ENCODE data around the gene UHRF1. TPM values are rescaled to one million over a fixed set of nuclear protein-coding genes. Genes with fewer than 3 reads are reported as not detected.

UHRF1 gene
- polyA plus RNA-seq, 4 donors = 0.67 to 18.5 (median 6.0) TPM

DNA sequence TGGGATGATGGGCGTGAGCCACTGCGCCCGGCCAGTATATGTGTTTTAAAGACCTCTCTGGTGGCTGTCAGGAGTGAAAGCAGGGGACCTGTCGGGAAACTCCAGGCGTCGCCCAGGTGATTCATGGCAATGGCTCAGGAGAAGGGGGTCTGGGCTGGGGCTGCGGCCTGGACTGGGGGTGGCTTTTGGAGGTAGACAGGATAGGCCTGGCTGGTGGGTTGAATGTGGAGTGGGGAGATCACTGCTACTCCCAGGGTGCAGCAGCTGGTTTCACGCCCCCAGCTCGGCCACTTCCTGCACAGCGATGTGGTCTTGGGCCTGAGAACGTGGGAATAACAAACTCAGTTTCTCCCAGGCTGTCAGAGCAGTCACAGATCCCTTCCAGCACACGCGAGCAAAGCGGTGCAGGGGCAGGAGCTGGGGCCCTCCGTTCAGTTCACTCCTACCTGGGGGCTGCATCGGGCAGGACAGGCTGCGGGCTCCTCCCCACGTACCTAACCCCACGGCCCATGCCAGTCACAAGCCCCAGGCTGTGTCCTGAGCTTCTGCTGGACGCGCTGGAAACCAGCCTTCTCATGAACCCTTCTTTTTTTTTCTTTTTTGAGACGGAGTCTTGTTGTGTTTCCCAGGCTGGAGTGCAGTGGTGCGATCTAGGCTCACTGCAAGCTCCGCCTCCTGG, 78.5 kb downstream of the UHRF1 start:
- Histone ChIP-seq H3K9me3 (ENCODE audit: control insufficient read depth in 2 of 2, insufficient read depth in 1 of 2, low read depth in 1 of 2, low read length in 1 of 2) (peaks cover 0 to 2% of the 10 kb centered on the region in 2 donors), H3K4me3 (ENCODE audit: low read depth in 1 of 3, low read length in 3 of 3) (no peak overlapping the region), H3K36me3 (ENCODE audit: control insufficient read depth in 3 of 3, insufficient read depth in 2 of 3, low read depth in 1 of 3, low read length in 3 of 3) (peaks cover 0 to 18% (median 4%) of the 10 kb centered on the region in 3 donors), H3K4me1 (ENCODE audit: control insufficient read depth in 3 of 3, insufficient read depth in 2 of 3, low read depth in 1 of 3, low read length in 2 of 3) (peaks cover 0 to 5% (median 0%) of the 10 kb centered on the region in 3 donors), H3K27me3 (ENCODE audit: control insufficient read depth in 3 of 3, insufficient read depth in 3 of 3, low read length in 3 of 3) (no peaks in the 10 kb centered on the region), H3K27ac (ENCODE audit: low read depth in 1 of 3, low read length in 2 of 3) (no peak overlapping the region)
- DNase-seq (no peak), FAIRE-seq (no peak)
- WGBS, 3 donors = 82 to 93% (median 89%) methylated on average over 24 of the region's 24 CpGs

DNA sequence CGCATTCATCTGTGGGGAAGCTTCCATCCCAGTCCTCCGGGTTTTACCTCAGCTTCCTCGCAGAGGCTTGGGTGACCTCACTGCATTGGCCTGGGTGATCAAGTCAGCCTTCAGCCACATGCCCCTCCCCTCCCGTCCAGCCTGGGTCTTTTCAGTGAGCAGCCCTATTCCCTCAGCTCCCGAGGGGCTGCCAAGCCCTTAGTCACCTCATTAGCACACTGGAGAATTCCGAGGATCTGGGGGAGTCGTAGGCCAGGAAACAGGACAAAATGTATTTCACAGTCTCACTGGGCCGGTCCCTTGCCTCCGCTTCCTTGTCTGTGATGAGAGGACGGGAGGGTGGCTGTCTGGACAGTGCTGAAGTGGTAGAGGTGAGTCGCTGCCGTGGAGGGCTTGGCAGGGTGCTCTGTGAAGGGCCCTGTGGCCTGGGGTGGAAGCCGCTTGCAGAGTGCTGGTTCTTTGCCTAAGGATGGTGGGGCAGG, 79.5 kb downstream of the UHRF1 start:
- no peak overlapping the region for H3K4me3 ChIP-seq (ENCODE audit: low read depth in 1 of 3, low read length in 3 of 3)
- 67 to 81% (median 78%) methylated on average over 13 of the region's 13 CpGs for WGBS, 3 donors
- peaks cover 0 to 2% of the 10 kb centered on the region in 2 donors for H3K9me3 ChIP-seq (ENCODE audit: control insufficient read depth in 2 of 2, insufficient read depth in 1 of 2, low read depth in 1 of 2, low read length in 1 of 2)
- no peaks in the 10 kb centered on the region for H3K27me3 ChIP-seq (ENCODE audit: control insufficient read depth in 3 of 3, insufficient read depth in 3 of 3, low read length in 3 of 3)
- FAIRE-seq (no peak), DNase-seq (no peak)
- H3K27ac ChIP-seq (ENCODE audit: low read depth in 1 of 3, low read length in 2 of 3) = peak overlapping the region in 1 of 3 donors; percentile 62
- H3K4me1 ChIP-seq (ENCODE audit: control insufficient read depth in 3 of 3, insufficient read depth in 2 of 3, low read depth in 1 of 3, low read length in 2 of 3) = peaks cover 0 to 5% (median 0%) of the 10 kb centered on the region in 3 donors
- H3K36me3 ChIP-seq (ENCODE audit: control insufficient read depth in 3 of 3, insufficient read depth in 2 of 3, low read depth in 1 of 3, low read length in 3 of 3) = peaks cover 0 to 16% (median 4%) of the 10 kb centered on the region in 3 donors

DNA sequence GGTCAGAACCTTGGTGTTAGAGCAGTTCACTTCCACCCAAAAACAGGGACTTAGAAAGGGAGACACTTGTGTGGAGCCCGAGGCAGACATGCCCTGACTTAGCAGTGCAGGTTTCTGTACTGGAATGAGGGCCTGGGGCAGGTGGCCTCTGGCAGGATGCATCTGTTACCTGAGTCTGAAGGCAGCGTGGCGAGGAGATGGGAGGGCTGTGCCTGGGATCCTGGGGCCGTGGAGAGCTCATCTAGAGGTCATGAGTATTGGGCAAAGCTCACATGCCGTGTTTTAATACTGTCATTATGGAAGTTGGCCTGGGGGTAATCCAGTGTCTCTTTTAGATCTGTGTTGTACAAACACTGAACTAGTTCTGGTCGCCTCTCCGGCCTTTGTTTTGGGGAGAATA, 81.0 kb downstream of the UHRF1 start:
- no peaks in the 10 kb centered on the region for H3K27me3 ChIP-seq (ENCODE audit: control insufficient read depth in 3 of 3, insufficient read depth in 3 of 3, low read length in 3 of 3)
- FAIRE-seq = no peak
- peaks cover 0 to 10% (median 0%) of the 10 kb centered on the region in 3 donors for H3K36me3 ChIP-seq (ENCODE audit: control insufficient read depth in 3 of 3, insufficient read depth in 2 of 3, low read depth in 1 of 3, low read length in 3 of 3)
- no peak overlapping the region for H3K4me3 ChIP-seq (ENCODE audit: low read depth in 1 of 3, low read length in 3 of 3)
- no peak overlapping the region for H3K27ac ChIP-seq (ENCODE audit: low read depth in 1 of 3, low read length in 2 of 3)
- no peak for DNase-seq
- 78 to 87% (median 83%) methylated on average over 7 of the region's 7 CpGs for WGBS, 3 donors
- H3K4me1 ChIP-seq (ENCODE audit: control insufficient read depth in 3 of 3, insufficient read depth in 2 of 3, low read depth in 1 of 3, low read length in 2 of 3) = peaks cover 0 to 5% (median 0%) of the 10 kb centered on the region in 3 donors
- H3K9me3 ChIP-seq (ENCODE audit: control insufficient read depth in 2 of 2, insufficient read depth in 1 of 2, low read depth in 1 of 2, low read length in 1 of 2) = peaks cover 0 to 2% of the 10 kb centered on the region in 2 donors

DNA sequence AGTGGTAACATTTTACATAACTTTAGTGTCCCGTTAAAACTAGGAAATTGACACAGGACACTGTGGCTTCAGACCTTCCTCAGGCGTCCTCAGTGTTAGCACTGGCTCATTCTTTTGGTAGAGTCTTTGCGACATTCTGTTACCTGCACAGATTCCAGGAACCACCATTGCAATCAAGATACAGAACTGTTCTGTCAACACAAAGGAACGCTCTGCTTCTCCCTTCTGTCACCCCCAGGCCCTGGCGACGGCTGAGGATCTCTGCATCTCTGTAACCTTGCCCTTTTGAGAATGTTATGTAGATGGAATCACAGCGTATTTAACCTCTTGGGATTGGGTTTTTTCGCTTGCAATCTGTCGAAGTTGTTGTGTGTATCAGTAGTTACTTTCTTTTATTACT, 82.2 kb downstream of the UHRF1 start:
- peaks cover 0 to 2% of the 10 kb centered on the region in 2 donors for H3K9me3 ChIP-seq (ENCODE audit: control insufficient read depth in 2 of 2, insufficient read depth in 1 of 2, low read depth in 1 of 2, low read length in 1 of 2)
- DNase-seq (no peak), FAIRE-seq (no peak)
- H3K4me3 ChIP-seq (ENCODE audit: low read depth in 1 of 3, low read length in 3 of 3) = no peak overlapping the region
- peaks cover 0 to 5% (median 0%) of the 10 kb centered on the region in 3 donors for H3K4me1 ChIP-seq (ENCODE audit: control insufficient read depth in 3 of 3, insufficient read depth in 2 of 3, low read depth in 1 of 3, low read length in 2 of 3)
- H3K27ac ChIP-seq (ENCODE audit: low read depth in 1 of 3, low read length in 2 of 3) = no peak overlapping the region
- H3K27me3 ChIP-seq (ENCODE audit: control insufficient read depth in 3 of 3, insufficient read depth in 3 of 3, low read length in 3 of 3) = no peaks in the 10 kb centered on the region
- WGBS, 3 donors = 88 to 94% (median 91%) methylated on average over 9 of the region's 9 CpGs
- peaks cover 0 to 18% (median 0%) of the 10 kb centered on the region in 3 donors for H3K36me3 ChIP-seq (ENCODE audit: control insufficient read depth in 3 of 3, insufficient read depth in 2 of 3, low read depth in 1 of 3, low read length in 3 of 3)

DNA sequence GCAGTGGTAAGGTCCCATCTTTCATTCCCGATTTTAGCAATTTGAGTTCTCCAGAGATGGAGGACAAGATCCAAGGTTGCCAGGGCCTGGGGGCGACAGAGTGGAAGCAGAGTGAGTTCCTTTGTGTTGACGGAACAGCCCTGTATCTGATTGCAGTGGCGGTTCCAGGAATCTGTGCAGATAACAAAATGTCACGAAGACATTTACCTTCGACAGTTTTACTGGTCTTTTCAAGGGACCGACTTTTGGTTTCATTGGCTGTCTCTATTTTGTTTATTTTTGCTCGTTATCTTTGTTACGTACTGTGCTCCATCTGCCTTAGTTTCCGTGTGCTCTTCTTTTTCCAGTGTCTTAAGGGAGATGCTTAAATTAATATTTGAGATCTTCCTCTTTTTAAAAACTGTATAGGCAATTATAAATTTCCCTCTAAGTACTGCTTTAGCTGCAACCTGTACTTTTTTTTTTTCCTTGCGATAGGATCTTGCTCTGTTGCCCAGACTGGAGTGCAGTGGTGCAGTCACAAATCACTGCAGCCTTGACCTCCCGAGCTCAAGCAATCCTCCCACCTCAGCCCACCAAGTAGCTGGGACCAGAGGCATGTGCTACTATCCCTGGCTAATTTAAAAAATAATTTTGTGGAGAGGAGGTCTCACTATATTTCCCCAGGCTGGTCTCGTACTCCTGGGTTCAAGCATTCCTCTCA, 82.8 kb downstream of the UHRF1 start:
- Histone ChIP-seq H3K27me3 (ENCODE audit: control insufficient read depth in 3 of 3, insufficient read depth in 3 of 3, low read length in 3 of 3) (no peaks in the 10 kb centered on the region), H3K9me3 (ENCODE audit: control insufficient read depth in 2 of 2, insufficient read depth in 1 of 2, low read depth in 1 of 2, low read length in 1 of 2) (peaks cover 0 to 2% of the 10 kb centered on the region in 2 donors), H3K4me1 (ENCODE audit: control insufficient read depth in 3 of 3, insufficient read depth in 2 of 3, low read depth in 1 of 3, low read length in 2 of 3) (peaks cover 0 to 5% (median 0%) of the 10 kb centered on the region in 3 donors), H3K4me3 (ENCODE audit: low read depth in 1 of 3, low read length in 3 of 3) (no peak overlapping the region), H3K27ac (ENCODE audit: low read depth in 1 of 3, low read length in 2 of 3) (no peak overlapping the region), H3K36me3 (ENCODE audit: control insufficient read depth in 3 of 3, insufficient read depth in 2 of 3, low read depth in 1 of 3, low read length in 3 of 3) (peaks cover 0 to 24% (median 2%) of the 10 kb centered on the region in 3 donors)
- DNase-seq (no peak), FAIRE-seq (no peak)
- 86 to 93% (median 90%) methylated on average over 13 of the region's 13 CpGs for WGBS, 3 donors

DNA sequence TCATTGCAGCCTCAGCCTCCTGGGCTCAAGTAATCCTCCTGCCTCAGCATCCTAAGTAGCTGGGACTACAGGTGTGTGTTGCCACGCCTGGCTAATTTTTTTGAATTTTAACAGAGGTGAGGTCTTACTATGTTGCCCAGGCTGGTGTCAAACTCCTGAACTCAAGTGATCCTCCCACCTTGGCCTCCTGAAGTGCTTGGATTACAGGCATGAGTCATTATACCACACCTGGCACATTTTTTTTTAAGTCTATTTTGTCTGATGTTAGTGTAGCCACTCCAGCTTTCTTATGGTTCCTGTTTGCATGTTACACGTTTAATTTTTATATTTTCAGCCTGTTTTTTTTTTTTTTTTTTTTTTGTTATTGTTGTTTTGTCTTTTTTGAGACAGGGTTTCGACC, 84.4 kb downstream of the UHRF1 start:
- WGBS, 3 donors = 75 to 91% (median 79%) methylated on average over 3 of the region's 3 CpGs
- H3K27ac ChIP-seq (ENCODE audit: low read depth in 1 of 3, low read length in 2 of 3) = no peak overlapping the region
- H3K4me1 ChIP-seq (ENCODE audit: control insufficient read depth in 3 of 3, insufficient read depth in 2 of 3, low read depth in 1 of 3, low read length in 2 of 3) = no peaks in the 10 kb centered on the region
- peak in 1 of 2 donors; percentile 8 for DNase-seq
- H3K4me3 ChIP-seq (ENCODE audit: low read depth in 1 of 3, low read length in 3 of 3) = no peak overlapping the region
- peaks cover 0 to 2% of the 10 kb centered on the region in 2 donors for H3K9me3 ChIP-seq (ENCODE audit: control insufficient read depth in 2 of 2, insufficient read depth in 1 of 2, low read depth in 1 of 2, low read length in 1 of 2)
- FAIRE-seq = no peak
- peaks cover 0 to 33% (median 2%) of the 10 kb centered on the region in 3 donors for H3K36me3 ChIP-seq (ENCODE audit: control insufficient read depth in 3 of 3, insufficient read depth in 2 of 3, low read depth in 1 of 3, low read length in 3 of 3)
- H3K27me3 ChIP-seq (ENCODE audit: control insufficient read depth in 3 of 3, insufficient read depth in 3 of 3, low read length in 3 of 3) = no peaks in the 10 kb centered on the region

DNA sequence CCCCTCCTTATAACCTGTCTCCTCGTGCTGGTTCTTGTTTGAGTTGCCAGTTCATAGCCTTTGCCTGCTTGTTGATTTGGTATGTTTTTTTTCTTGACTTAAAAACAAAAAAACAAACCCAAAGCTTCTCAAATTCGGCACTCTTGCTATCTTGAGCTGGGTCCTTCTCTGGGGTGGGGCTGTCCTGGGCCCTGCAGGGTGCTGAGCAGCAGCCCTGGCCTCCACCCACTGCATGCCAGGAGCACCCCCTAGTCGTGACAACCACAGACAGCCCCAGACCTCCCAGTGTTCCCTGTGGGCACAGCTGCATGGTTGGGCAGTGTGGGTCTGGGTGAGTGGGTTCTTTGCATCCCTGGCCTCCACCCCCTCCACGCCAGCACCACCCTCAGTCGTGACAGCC, 87.4 kb downstream of the UHRF1 start:
- no peak for DNase-seq
- H3K9me3 ChIP-seq (ENCODE audit: control insufficient read depth in 2 of 2, insufficient read depth in 1 of 2, low read depth in 1 of 2, low read length in 1 of 2) = peaks cover 0 to 2% of the 10 kb centered on the region in 2 donors
- H3K4me3 ChIP-seq (ENCODE audit: low read depth in 1 of 3, low read length in 3 of 3) = no peak overlapping the region
- no peak overlapping the region for H3K27ac ChIP-seq (ENCODE audit: low read depth in 1 of 3, low read length in 2 of 3)
- peaks cover 0 to 40% (median 2%) of the 10 kb centered on the region in 3 donors for H3K36me3 ChIP-seq (ENCODE audit: control insufficient read depth in 3 of 3, insufficient read depth in 2 of 3, low read depth in 1 of 3, low read length in 3 of 3)
- no peaks in the 10 kb centered on the region for H3K27me3 ChIP-seq (ENCODE audit: control insufficient read depth in 3 of 3, insufficient read depth in 3 of 3, low read length in 3 of 3)
- no peaks in the 10 kb centered on the region for H3K4me1 ChIP-seq (ENCODE audit: control insufficient read depth in 3 of 3, insufficient read depth in 2 of 3, low read depth in 1 of 3, low read length in 2 of 3)
- 74 to 84% (median 80%) methylated on average over 5 of the region's 5 CpGs for WGBS, 3 donors
- no peak for FAIRE-seq

DNA sequence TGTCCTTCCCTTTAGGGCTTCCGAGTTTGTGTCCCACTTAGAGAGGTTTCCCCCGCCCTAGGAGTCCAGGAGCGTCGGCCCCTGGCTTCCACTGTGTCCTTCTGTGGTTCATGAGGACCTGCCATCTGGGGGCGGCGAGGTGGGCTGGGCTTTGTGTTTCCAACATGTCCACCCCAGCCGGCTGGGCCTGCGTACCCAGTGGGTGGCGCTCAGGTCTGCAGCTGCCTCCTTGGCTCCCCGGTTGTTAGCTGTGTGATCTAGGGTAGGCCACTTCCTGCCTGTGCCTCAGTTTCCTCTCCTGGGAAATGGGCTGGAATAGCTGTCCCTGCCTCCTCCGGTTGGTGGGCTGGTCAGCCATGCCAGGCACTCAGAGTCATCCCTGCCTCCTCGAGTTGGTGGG, 88.0 kb downstream of the UHRF1 start:
- WGBS, 3 donors = 91 to 95% (median 94%) methylated on average over 12 of the region's 12 CpGs
- no peak for FAIRE-seq
- no peaks in the 10 kb centered on the region for H3K4me1 ChIP-seq (ENCODE audit: control insufficient read depth in 3 of 3, insufficient read depth in 2 of 3, low read depth in 1 of 3, low read length in 2 of 3)

More for the DNA sequence above, 88.0 kb downstream of the UHRF1 start:
- Histone ChIP-seq H3K4me3 (ENCODE audit: low read depth in 1 of 3, low read length in 3 of 3) (no peak overlapping the region), H3K36me3 (ENCODE audit: control insufficient read depth in 3 of 3, insufficient read depth in 2 of 3, low read depth in 1 of 3, low read length in 3 of 3) (peaks cover 0 to 40% (median 2%) of the 10 kb centered on the region in 3 donors), H3K27ac (ENCODE audit: low read depth in 1 of 3, low read length in 2 of 3) (no peak overlapping the region), H3K27me3 (ENCODE audit: control insufficient read depth in 3 of 3, insufficient read depth in 3 of 3, low read length in 3 of 3) (no peaks in the 10 kb centered on the region), H3K9me3 (ENCODE audit: control insufficient read depth in 2 of 2, insufficient read depth in 1 of 2, low read depth in 1 of 2, low read length in 1 of 2) (peaks cover 0 to 1% of the 10 kb centered on the region in 2 donors)
- DNase-seq = no peak

Data from small intestine (tissue), 7 donors.